ENCODE data around the gene MEIS1. TPM values are rescaled to one million over a fixed set of nuclear protein-coding genes. Genes with fewer than 3 reads are reported as not detected.

Gene MEIS1
- total RNA-seq, 2 donors from 2014 or later: 82.1 to 84.6 TPM

- WGBS, 2 donors: 68 to 71% methylated on average over 6 of the region's 6 CpGs
- Histone ChIP-seq H3K4me3 (no peak overlapping the region), H3K36me3 (replicated peaks in 1 of 2; ENCODE audit: insufficient read depth in 1 of 2, low read depth in 2 of 2) (peaks cover 0 to 11% of the 10 kb centered on the region in 2 donors), H3K27me3 (no peaks in the 10 kb centered on the region), H3K9me3 (no peaks in the 10 kb centered on the region), H3K4me1 (peaks cover 45% of the 10 kb centered on the region), H3K27ac (peak overlapping the region in 2 of 4 donors; percentile 13 to 92)
- intact Hi-C loops (cut with DNase I): no loop called here
- no peak for ATAC-seq
- DNase-seq: no peak
- TF ChIP-seq CTCF (IDR thresholded peaks at IDR 0.05) (no peak), POLR2A (IDR thresholded peaks at IDR 0.05) (no peak)
Measured at GRCh38 chr2:66571918-66572317, 137.0 kb downstream of the MEIS1 start.

GRCh38 chr2:66572391-66572790, 137.5 kb downstream of the MEIS1 start:
- no peak for ATAC-seq
- H3K27ac ChIP-seq: peak overlapping the region in 2 of 4 donors; percentile 13 to 92

GRCh38 chr2:66573416-66573815, 138.5 kb downstream of the MEIS1 start:
- Histone ChIP-seq H3K27me3 (no peaks in the 10 kb centered on the region), H3K9me3 (no peaks in the 10 kb centered on the region), H3K27ac (peak overlapping the region in 3 of 4 donors; percentile 75 to 98 (median 92)), H3K36me3 (replicated peaks in 1 of 2; ENCODE audit: insufficient read depth in 1 of 2, low read depth in 2 of 2) (peaks cover 0 to 8% of the 10 kb centered on the region in 2 donors), H3K4me3 (no peak overlapping the region), H3K4me1 (peaks cover 55% of the 10 kb centered on the region)
- 15 to 22% methylated on average over 7 of the region's 7 CpGs for WGBS, 2 donors
- TF ChIP-seq POLR2A (IDR thresholded peaks at IDR 0.05) (no peak), CTCF (IDR thresholded peaks at IDR 0.05) (peak in 2 of 7 experiments; percentile 5 to 23)
- DNase-seq (peak; percentile 38 to 55 (median 46)), ATAC-seq (no peak)
- intact Hi-C loops (cut with DNase I): no loop called here

More at GRCh38 chr2:66572391-66572790, 137.5 kb downstream of the MEIS1 start:
- TF ChIP-seq CTCF (IDR thresholded peaks at IDR 0.05) (no peak), POLR2A (IDR thresholded peaks at IDR 0.05) (no peak)
- Histone ChIP-seq H3K27me3 (no peaks in the 10 kb centered on the region), H3K4me1 (peaks cover 45% of the 10 kb centered on the region), H3K36me3 (replicated peaks in 1 of 2; ENCODE audit: insufficient read depth in 1 of 2, low read depth in 2 of 2) (peaks cover 0 to 11% of the 10 kb centered on the region in 2 donors), H3K4me3 (no peak overlapping the region), H3K9me3 (no peaks in the 10 kb centered on the region)
- no peak for DNase-seq
- intact Hi-C loops (cut with DNase I): no loop called here
- WGBS, 2 donors: 28 to 32% methylated on average over 3 of the region's 3 CpGs

- H3K4me1 ChIP-seq: peaks cover 51% of the 10 kb centered on the region
- ATAC-seq (no peak), DNase-seq (peak in 3 of 4 donors; percentile 16 to 27 (median 26))
- H3K27me3 ChIP-seq: no peaks in the 10 kb centered on the region
- 3 to 5% methylated on average over 8 of the region's 8 CpGs for WGBS, 2 donors
- no peak overlapping the region for H3K4me3 ChIP-seq
- peaks cover 0 to 8% of the 10 kb centered on the region in 2 donors for H3K36me3 ChIP-seq (replicated peaks in 1 of 2; ENCODE audit: insufficient read depth in 1 of 2, low read depth in 2 of 2)
- H3K9me3 ChIP-seq: no peaks in the 10 kb centered on the region
- H3K27ac ChIP-seq: peak overlapping the region; percentile 62 to 98 (median 84)
- no peak for TF ChIP-seq CTCF (IDR thresholded peaks at IDR 0.05)
- TF ChIP-seq POLR2A (IDR thresholded peaks at IDR 0.05): peak in 1 of 3 donors; percentile 33
- intact Hi-C loops (cut with DNase I): no loop called here
Measured at GRCh38 chr2:66573821-66574233, 138.9 kb downstream of the MEIS1 start.
